Mesendoderm (in vitro differentiated cells): Measurements from ENCODE around the gene ARHGAP15.

ENCODE experiments used
- DNase-seq: peaks from one replicate; pipeline ENCODE4 v3.0.0; 2013
- H2AK5ac ChIP-seq: 2 replicates; pipeline ENCODE4 v1.6.1; 2013; ENCODE audit warnings: low read length, inconsistent platforms
- H2BK120ac ChIP-seq: 2 replicates; pipeline ENCODE4 v1.6.1; 2013; ENCODE audit warnings: low read depth, mild to moderate bottlenecking, low read length, moderate library complexity, mixed read lengths
- H2BK15ac ChIP-seq: replicated peaks from 2 replicates; pipeline ENCODE4 v1.6.1; 2013; ENCODE audit warnings: low read depth, mild to moderate bottlenecking, moderate library complexity
- H2BK5ac ChIP-seq: 2 replicates; pipeline ENCODE4 v1.6.1; 2013; ENCODE audit warnings: low read length, inconsistent platforms
- H3K18ac ChIP-seq: 2 replicates; pipeline ENCODE4 v1.6.1; 2013; ENCODE audit warnings: mild to moderate bottlenecking, low read length, mixed read lengths
- H3K23ac ChIP-seq: one replicate; pipeline ENCODE4 v1.6.1; 2013; ENCODE audit warnings: low read length
- H3K27ac ChIP-seq: 2 replicates; pipeline ENCODE4 v1.5.1; 2013; ENCODE audit warnings: low read depth, mild to moderate bottlenecking, inconsistent platforms, low read length, moderate library complexity
- H3K27me3 ChIP-seq: 2 replicates; pipeline ENCODE4 v1.6.1; 2013; ENCODE audit warnings: low read length, control low read depth, mild to moderate bottlenecking, inconsistent platforms; ENCODE audit not compliant: insufficient read depth, poor library complexity
- H3K36me3 ChIP-seq: 2 replicates; pipeline ENCODE4 v1.6.1; 2013; ENCODE audit warnings: low read length, inconsistent platforms; ENCODE audit not compliant: control insufficient read depth, insufficient read depth
- H3K4ac ChIP-seq: one replicate; pipeline ENCODE4 v1.6.1; 2013; ENCODE audit warnings: low read depth, mild to moderate bottlenecking, low read length, moderate library complexity
- H3K4me1 ChIP-seq: 2 replicates; pipeline ENCODE4 v1.6.1; 2013; ENCODE audit warnings: low read depth, low read length, inconsistent platforms; ENCODE audit not compliant: control insufficient read depth
- H3K4me2 ChIP-seq: 2 replicates; pipeline ENCODE4 v1.6.1; 2013; ENCODE audit warnings: low read length
- H3K4me3 ChIP-seq: 2 replicates; pipeline ENCODE4 v1.5.1; 2013; ENCODE audit warnings: mild to moderate bottlenecking, low read length
- H3K56ac ChIP-seq: one replicate; pipeline ENCODE4 v1.6.1; 2013; ENCODE audit warnings: low read length
- H3K79me1 ChIP-seq: 2 replicates; pipeline ENCODE4 v1.6.1; 2013; ENCODE audit warnings: low read length, inconsistent platforms
- H3K79me2 ChIP-seq: 2 replicates; pipeline ENCODE4 v1.6.1; 2013; ENCODE audit warnings: mild to moderate bottlenecking, low read length; ENCODE audit not compliant: control insufficient read depth, insufficient read depth
- H3K9ac ChIP-seq: 2 replicates; pipeline ENCODE4 v1.6.1; 2013; ENCODE audit warnings: low read length, inconsistent platforms
- H4K5ac ChIP-seq: one replicate; pipeline ENCODE4 v1.6.1; 2013; ENCODE audit warnings: low read length
- H4K8ac ChIP-seq: one replicate; pipeline ENCODE4 v1.6.1; 2013; ENCODE audit warnings: low read depth, mild to moderate bottlenecking, control low read depth, low read length, moderate library complexity
- WGBS: extraction: QIAGEN DNeasy Blood & Tissue Kit; methylation state at CpG from one replicate; pipeline ENCODE4 v1.1.7; 2013; ENCODE audit warnings: low lambda C conversion rate, missing lambda C conversion rate; ENCODE audit not compliant: insufficient coverage; ENCODE audit errors: extremely low coverage; 5-methylcytosine and 5-hydroxymethylcytosine counted together

The ARHGAP15 gene

DNA sequence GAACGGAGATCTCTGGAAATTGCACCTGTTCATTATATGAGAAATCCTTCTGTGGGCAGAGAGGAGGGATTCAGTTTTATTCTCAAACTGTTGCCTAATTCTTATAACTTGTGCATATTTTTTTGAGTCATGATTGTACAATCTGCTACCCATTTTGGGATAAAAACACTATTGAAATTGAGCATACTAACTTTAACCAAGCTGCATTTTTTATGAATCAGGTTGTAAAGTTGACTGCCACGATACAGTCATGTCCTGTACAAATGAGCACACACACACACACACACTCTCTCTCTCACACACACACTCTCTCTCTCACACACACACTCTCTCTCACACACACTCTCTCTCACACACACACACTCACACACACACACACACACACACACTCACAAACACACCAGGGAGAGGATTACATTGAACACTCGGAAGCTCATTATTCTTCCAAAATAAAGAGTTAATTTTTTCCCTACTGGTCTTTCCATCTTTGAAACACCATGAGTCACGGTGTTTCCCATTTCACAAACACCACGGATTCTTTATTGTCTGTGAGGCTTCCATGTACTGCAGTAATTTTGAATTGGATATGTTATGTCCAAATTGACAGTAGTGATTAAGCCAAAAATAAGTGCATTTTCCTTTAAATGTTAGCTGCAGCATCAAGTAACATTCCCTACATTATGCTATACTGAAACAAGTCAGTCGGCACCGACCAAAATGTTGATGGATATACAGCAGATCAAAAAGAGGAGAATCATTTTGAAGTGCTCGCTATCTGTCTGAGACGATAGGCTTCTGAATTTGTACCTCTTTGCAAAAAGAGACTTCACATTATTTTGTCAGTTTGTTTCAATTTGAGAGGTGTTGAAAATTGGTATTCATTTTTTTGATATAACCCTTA, 216.9 kb downstream of the ARHGAP15 start:
- no peaks in the 10 kb centered on the region for H3K27me3 ChIP-seq
- no peak overlapping the region for H3K23ac ChIP-seq
- no peak overlapping the region for H3K56ac ChIP-seq
- no peak overlapping the region for H2BK120ac ChIP-seq
- no peaks in the 10 kb centered on the region for H3K79me1 ChIP-seq
- H3K27ac ChIP-seq: no peak overlapping the region
- H2BK5ac ChIP-seq: no peak overlapping the region
- H3K79me2 ChIP-seq: no peaks in the 10 kb centered on the region
- no peak overlapping the region for H3K4me3 ChIP-seq
- no peak overlapping the region for H4K8ac ChIP-seq
- H3K36me3 ChIP-seq: no peaks in the 10 kb centered on the region
- DNase-seq: no peak
- no peaks in the 10 kb centered on the region for H3K4me1 ChIP-seq
- no CpG with 5 or more reads among the region's 9 CpGs for WGBS
- H3K9ac ChIP-seq: no peak overlapping the region
- no peak overlapping the region for H2BK15ac ChIP-seq
- no peak overlapping the region for H3K4me2 ChIP-seq
- no peak overlapping the region for H3K4ac ChIP-seq
- no peak overlapping the region for H4K5ac ChIP-seq
- no peak overlapping the region for H2AK5ac ChIP-seq
- H3K18ac ChIP-seq: no peak overlapping the region

- no CpG with 5 or more reads among the region's 10 CpGs for WGBS
- H3K4me2 ChIP-seq: no peak overlapping the region
- no peaks in the 10 kb centered on the region for H3K79me1 ChIP-seq
- no peaks in the 10 kb centered on the region for H3K27me3 ChIP-seq
- no peak overlapping the region for H3K27ac ChIP-seq
- no peak for DNase-seq
- H3K36me3 ChIP-seq: no peaks in the 10 kb centered on the region
- no peak overlapping the region for H4K5ac ChIP-seq
- H3K4me1 ChIP-seq: no peaks in the 10 kb centered on the region
- H2AK5ac ChIP-seq: no peak overlapping the region
- H3K56ac ChIP-seq: no peak overlapping the region
- no peak overlapping the region for H3K18ac ChIP-seq
- no peak overlapping the region for H3K4ac ChIP-seq
- H3K9ac ChIP-seq: no peak overlapping the region
- H3K79me2 ChIP-seq: no peaks in the 10 kb centered on the region
- no peak overlapping the region for H2BK120ac ChIP-seq
- H2BK15ac ChIP-seq: no peak overlapping the region
- H3K23ac ChIP-seq: no peak overlapping the region
- H4K8ac ChIP-seq: no peak overlapping the region
- no peak overlapping the region for H3K4me3 ChIP-seq
- H2BK5ac ChIP-seq: no peak overlapping the region
Measured at GRCh38 chr2:143347271-143347695, 218.1 kb downstream of the ARHGAP15 start.

DNA sequence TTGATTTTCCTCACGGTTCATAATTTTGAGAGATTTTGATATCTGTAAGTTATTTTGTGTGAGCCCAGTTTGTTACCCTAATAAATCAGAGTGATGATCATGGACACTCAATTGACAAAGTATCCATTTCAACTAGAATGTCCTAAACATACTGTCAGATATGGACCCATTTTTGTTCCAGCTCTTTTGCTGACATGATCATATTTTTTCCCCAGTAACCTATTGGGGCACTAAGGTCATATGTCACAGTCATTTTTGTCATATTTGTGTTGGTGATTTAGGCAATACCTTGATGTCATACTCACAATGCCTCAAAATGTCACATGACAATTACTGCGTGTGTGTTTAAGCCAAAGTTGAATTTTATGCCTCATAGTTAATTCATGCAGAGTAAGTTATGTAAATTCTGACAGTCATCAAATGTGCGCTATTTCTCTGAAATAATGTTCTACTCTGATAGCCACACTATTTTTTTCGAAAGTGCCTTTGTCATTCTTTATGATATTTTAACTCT, 218.7 kb downstream of the ARHGAP15 start:
- Histone ChIP-seq H3K36me3 (no peaks in the 10 kb centered on the region), H3K56ac (no peak overlapping the region), H3K79me1 (no peaks in the 10 kb centered on the region), H3K23ac (no peak overlapping the region), H4K8ac (no peak overlapping the region), H3K4me1 (no peaks in the 10 kb centered on the region), H2BK5ac (no peak overlapping the region), H3K4me2 (no peak overlapping the region), H4K5ac (no peak overlapping the region), H2BK15ac (no peak overlapping the region), H3K27me3 (no peaks in the 10 kb centered on the region), H3K4me3 (no peak overlapping the region), H3K4ac (no peak overlapping the region), H3K9ac (no peak overlapping the region), H3K27ac (no peak overlapping the region), H2AK5ac (no peak overlapping the region), H3K18ac (no peak overlapping the region), H2BK120ac (no peak overlapping the region), H3K79me2 (no peaks in the 10 kb centered on the region)
- DNase-seq: no peak
- WGBS: no CpG with 5 or more reads among the region's 4 CpGs

DNA sequence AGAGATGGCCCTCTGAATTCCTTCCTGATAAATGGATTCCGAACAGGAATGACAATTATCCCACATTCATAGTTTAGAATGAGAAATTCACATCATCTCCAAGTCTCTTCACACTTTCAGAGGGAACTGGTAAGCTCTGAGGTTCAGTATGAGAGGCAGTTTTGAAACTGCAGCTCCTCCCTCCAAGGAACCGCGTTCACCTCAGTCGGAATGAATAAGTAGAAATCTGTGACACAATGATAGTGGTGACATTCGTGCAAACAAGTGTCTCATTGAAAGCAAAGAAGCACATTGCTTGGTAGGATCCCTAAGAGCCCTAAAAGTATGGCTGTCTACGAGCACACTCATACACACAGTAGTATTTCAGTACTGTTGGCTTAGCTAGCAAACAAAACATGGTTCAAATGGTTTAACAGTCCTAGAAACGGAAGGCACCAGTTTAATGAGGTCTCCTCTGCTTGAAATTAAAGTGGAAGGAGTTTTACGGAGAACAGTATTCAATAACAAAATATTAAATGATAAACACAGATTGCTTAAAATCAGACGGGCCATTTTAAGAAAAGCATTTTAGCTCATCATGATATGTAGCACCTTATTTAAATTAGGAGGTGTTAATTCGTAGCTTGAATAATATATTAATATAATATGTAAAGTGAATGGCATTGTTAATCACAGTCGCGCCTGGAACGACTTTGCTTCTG, 225.0 kb downstream of the ARHGAP15 start:
- Histone ChIP-seq H2BK15ac (no peak overlapping the region), H3K79me2 (no peaks in the 10 kb centered on the region), H4K5ac (no peak overlapping the region), H2BK5ac (no peak overlapping the region), H3K4me3 (no peak overlapping the region), H3K9ac (no peak overlapping the region), H3K56ac (no peak overlapping the region), H3K36me3 (no peaks in the 10 kb centered on the region), H2BK120ac (no peak overlapping the region), H3K4ac (no peak overlapping the region), H3K4me2 (no peak overlapping the region), H3K18ac (no peak overlapping the region), H3K23ac (no peak overlapping the region), H3K79me1 (no peaks in the 10 kb centered on the region), H4K8ac (no peak overlapping the region), H2AK5ac (no peak overlapping the region), H3K27me3 (no peaks in the 10 kb centered on the region), H3K27ac (no peak overlapping the region), H3K4me1 (no peaks in the 10 kb centered on the region)
- 100% methylated on average over 3 of the region's 13 CpGs for WGBS
- DNase-seq: no peak

GRCh38 chr2:143355870-143356269, 226.7 kb downstream of the ARHGAP15 start:
- WGBS: no CpG with 5 or more reads among the region's 6 CpGs
- no peaks in the 10 kb centered on the region for H3K36me3 ChIP-seq
- no peak overlapping the region for H3K4me2 ChIP-seq
- H4K5ac ChIP-seq: no peak overlapping the region
- no peaks in the 10 kb centered on the region for H3K79me2 ChIP-seq
- H2BK15ac ChIP-seq: no peak overlapping the region
- no peaks in the 10 kb centered on the region for H3K79me1 ChIP-seq
- H3K27ac ChIP-seq: no peak overlapping the region
- H2BK120ac ChIP-seq: no peak overlapping the region
- H3K4me3 ChIP-seq: no peak overlapping the region
- H2BK5ac ChIP-seq: no peak overlapping the region
- no peaks in the 10 kb centered on the region for H3K27me3 ChIP-seq
- no peak overlapping the region for H3K23ac ChIP-seq
- H2AK5ac ChIP-seq: no peak overlapping the region
- no peak for DNase-seq
- H3K56ac ChIP-seq: no peak overlapping the region
- H3K9ac ChIP-seq: no peak overlapping the region
- no peak overlapping the region for H3K18ac ChIP-seq
- H3K4me1 ChIP-seq: no peaks in the 10 kb centered on the region
- no peak overlapping the region for H4K8ac ChIP-seq
- H3K4ac ChIP-seq: no peak overlapping the region
